H1 (cell line): ENCODE results near the gene GBE1. TPM values are rescaled to one million over a fixed set of nuclear protein-coding genes. Genes with fewer than 3 reads are reported as not detected.

Experiments
- CTCF ChIA-PET: fragments of 300-600 bp; sonication (Branson Sonifier 250); formaldehyde crosslinking; loops from one replicate; lab custom pipeline; 2021; ENCODE audit not compliant: partially characterized antibody; lab: Charles Lee
- POLR2A ChIA-PET: fragments of 300-600 bp; sonication (Branson Sonifier 250); formaldehyde crosslinking; loops from one replicate; lab custom pipeline; 2021; ENCODE audit warnings: inconsistent platforms; ENCODE audit not compliant: partially characterized antibody; lab: Charles Lee
- DNase-seq, 2 experiments: peaks; one replicate each; pipeline versions ENCODE4 v3.0.0 to v3.0.0-alpha.2; 2010 to 2022; ENCODE audit warnings: low spot score in 2 of 2, low read depth in 1 of 2, mixed read lengths in 1 of 2
- FAIRE-seq: peaks from 2 replicates; lab custom pipeline; 2011; peaks lifted over from hg19 to GRCh38; lab: Jason Lieb, UNC
- H2AFZ ChIP-seq: 2 replicates; pipeline ENCODE4 v1.8.1; 2012; ENCODE audit warnings: low read length, inconsistent platforms
- H2AK5ac ChIP-seq: 2 replicates; pipeline ENCODE4 v1.6.1; 2013; ENCODE audit warnings: low read depth, low read length
- H2BK120ac ChIP-seq: replicated peaks from 2 replicates; pipeline ENCODE3; 2013; ENCODE audit warnings: low read depth, low read length, inconsistent platforms
- H2BK12ac ChIP-seq: 2 replicates; pipeline ENCODE4 v1.6.1; 2013; ENCODE audit warnings: low read depth, low read length
- H2BK15ac ChIP-seq: 2 replicates; pipeline ENCODE4 v1.6.1; 2013; ENCODE audit warnings: low read length
- H2BK20ac ChIP-seq: 2 replicates; pipeline ENCODE4 v1.6.1; 2013; ENCODE audit warnings: low read length
- H2BK5ac ChIP-seq: 2 replicates; pipeline ENCODE4 v1.6.1; 2013; ENCODE audit warnings: low read depth, low read length
- H3K14ac ChIP-seq: 2 replicates; pipeline ENCODE4 v1.6.1; 2013; ENCODE audit warnings: inconsistent platforms; ENCODE audit not compliant: insufficient read length
- H3K18ac ChIP-seq: 2 replicates; pipeline ENCODE4 v1.6.1; 2013; ENCODE audit warnings: low read length; ENCODE audit errors: extremely low read depth
- H3K23ac ChIP-seq: 2 replicates; pipeline ENCODE4 v1.6.1; 2013; ENCODE audit warnings: inconsistent platforms; ENCODE audit not compliant: insufficient read length
- H3K23me2 ChIP-seq: 2 replicates; pipeline ENCODE4 v1.6.1; 2013; ENCODE audit warnings: low read depth, low read length
- H3K27ac ChIP-seq: 2 replicates; pipeline ENCODE4 v1.6.1; 2011; ENCODE audit warnings: low read depth, low read length, inconsistent platforms
- H3K27me3 ChIP-seq, 4 experiments: replicated peaks in 1 of 4; 1 replicate in 1 of 4; 2 replicates in 3 of 4; pipeline versions ENCODE4 v1.6.1 to v1.8.1; 2011 to 2013; ENCODE audit warnings: low read length in 3 of 4, mild to moderate bottlenecking in 3 of 4, inconsistent platforms in 2 of 4, mixed read lengths in 2 of 4, moderate library complexity in 1 of 4; ENCODE audit not compliant: control insufficient read depth in 3 of 4, insufficient read depth in 3 of 4; ENCODE audit errors: extremely low read depth in 1 of 4
- H3K36me3 ChIP-seq, 4 experiments: 2 replicates each; pipeline versions ENCODE4 v1.6.1 to v1.8.1; 2011 to 2013; ENCODE audit warnings: mild to moderate bottlenecking in 4 of 4, low read length in 3 of 4, moderate library complexity in 2 of 4, control low read depth in 1 of 4, inconsistent platforms in 1 of 4; ENCODE audit not compliant: insufficient read depth in 4 of 4, control insufficient read depth in 2 of 4
- H3K4ac ChIP-seq: replicated peaks from 2 replicates; pipeline ENCODE3; 2013; ENCODE audit warnings: low read length, low read depth, mixed read lengths, inconsistent platforms; ENCODE audit not compliant: insufficient read length
- H3K4me1 ChIP-seq, 4 experiments: replicated peaks in 1 of 4; 1 replicate in 1 of 4; 2 replicates in 3 of 4; pipeline versions ENCODE4 v1.6.1 to v1.8.1; 2011 to 2013; ENCODE audit warnings: low read length in 3 of 4, inconsistent platforms in 2 of 4, mixed read lengths in 1 of 4; ENCODE audit not compliant: insufficient read depth in 4 of 4, control insufficient read depth in 3 of 4
- H3K4me2 ChIP-seq, 2 experiments: 2 replicates each; pipeline versions ENCODE4 v1.6.1 to v1.8.1; 2011 to 2013; ENCODE audit warnings: low read depth in 2 of 2, low read length in 2 of 2, control low read depth in 1 of 2, inconsistent platforms in 1 of 2, mild to moderate bottlenecking in 1 of 2; ENCODE audit not compliant: insufficient read depth in 1 of 2
- H3K4me3 ChIP-seq, 4 experiments: fragments of 200-600, 300-600 bp in 1 of 4; sonication (generic), shearing (Covaris generic), sonication (Bioruptor Twin) in 1 of 4; 2 replicates each; pipeline versions ENCODE4 v1.5.1 to v1.8.1; 2011 to 2016; ENCODE audit warnings: low read length in 4 of 4, low read depth in 3 of 4, control low read depth in 2 of 4, inconsistent platforms in 2 of 4, mild to moderate bottlenecking in 2 of 4, mixed read lengths in 1 of 4, moderate library complexity in 1 of 4; ENCODE audit not compliant: insufficient read depth in 2 of 4; ENCODE audit errors: extremely low read depth in 1 of 4
- H3K56ac ChIP-seq: replicated peaks from 2 replicates; pipeline ENCODE3; 2013; ENCODE audit warnings: low read depth, mild to moderate bottlenecking, mixed read lengths, low read length, inconsistent platforms; ENCODE audit not compliant: insufficient read length
- H3K79me1 ChIP-seq: 2 replicates; pipeline ENCODE4 v1.6.1; 2013; ENCODE audit warnings: low read depth, low read length, control low read depth
- H3K79me2 ChIP-seq, 2 experiments: 2 replicates each; pipeline versions ENCODE4 v1.6.1 to v1.8.1; 2012 to 2013; ENCODE audit warnings: low read length in 2 of 2, mild to moderate bottlenecking in 2 of 2, inconsistent platforms in 1 of 2; ENCODE audit not compliant: insufficient read depth in 2 of 2, control insufficient read depth in 1 of 2
- H3K9ac ChIP-seq, 4 experiments: replicated peaks in 1 of 4; 1 replicate in 1 of 4; 2 replicates in 3 of 4; pipeline versions ENCODE4 v1.6.1 to v1.8.1; 2011 to 2013; ENCODE audit warnings: low read depth in 3 of 4, low read length in 3 of 4, control low read depth in 2 of 4, mild to moderate bottlenecking in 2 of 4, moderate library complexity in 2 of 4, inconsistent platforms in 1 of 4; ENCODE audit errors: extremely low read depth in 1 of 4
- H3K9me3 ChIP-seq, 2 experiments: 2 replicates each; pipeline versions ENCODE4 v1.6.1 to v1.8.1; 2012 to 2013; ENCODE audit warnings: mild to moderate bottlenecking in 2 of 2, moderate library complexity in 2 of 2, control low read depth in 1 of 2, inconsistent platforms in 1 of 2, low read depth in 1 of 2, low read length in 1 of 2, mixed read lengths in 1 of 2; ENCODE audit not compliant: insufficient read depth in 2 of 2
- H4K20me1 ChIP-seq, 2 experiments: replicated peaks in 1 of 2; 2 replicates each; pipeline versions ENCODE3 to v1.8.1; 2011 to 2013; ENCODE audit warnings: inconsistent platforms in 2 of 2, low read length in 2 of 2, mild to moderate bottlenecking in 1 of 2; ENCODE audit not compliant: insufficient read depth in 2 of 2, control insufficient read depth in 1 of 2
- H4K5ac ChIP-seq: 2 replicates; pipeline ENCODE4 v1.6.1; 2013; ENCODE audit warnings: low read length, low read depth, mixed read lengths, inconsistent platforms; ENCODE audit not compliant: insufficient read length
- H4K8ac ChIP-seq: 2 replicates; pipeline ENCODE4 v1.8.0; 2013; ENCODE audit warnings: mild to moderate bottlenecking, moderate library complexity, low read length, inconsistent platforms; ENCODE audit not compliant: insufficient read depth; ENCODE audit errors: extremely low read depth
- H4K91ac ChIP-seq: replicated peaks from 2 replicates; pipeline ENCODE3; 2013; ENCODE audit warnings: low read length, mixed read lengths, inconsistent platforms; ENCODE audit not compliant: insufficient read length
- ATF2 ChIP-seq: IDR thresholded peaks from 2 replicates; pipeline ENCODE4 v1.6.1; 2012; ENCODE audit warnings: low read length, inconsistent platforms
- GABPA ChIP-seq: IDR thresholded peaks from 2 replicates; pipeline ENCODE4 v1.6.1; 2011; ENCODE audit warnings: mild to moderate bottlenecking, low read length, moderate library complexity, borderline replicate concordance; ENCODE audit not compliant: insufficient read depth
- HDAC6 ChIP-seq: IDR thresholded peaks from one replicate; pipeline ENCODE4 v1.7.1; 2012; ENCODE audit warnings: low read depth, mild to moderate bottlenecking, inconsistent platforms, low read length, moderate library complexity
- PHF8 ChIP-seq: fragments of 200-600 bp; sonication (generic); conservative IDR thresholded peaks from 2 replicates; pipeline ENCODE4 v1.7.1; 2012; ENCODE audit warnings: low read depth, mild to moderate bottlenecking, inconsistent platforms, low read length, moderate library complexity
- RBBP5 ChIP-seq: IDR thresholded peaks from 2 replicates; pipeline ENCODE4 v1.7.1; 2012; ENCODE audit warnings: low read depth, mild to moderate bottlenecking, inconsistent platforms, low read length, moderate library complexity, borderline replicate concordance
- RFX5 ChIP-seq: IDR thresholded peaks from 2 replicates; pipeline ENCODE4 v1.6.1; 2011; ENCODE audit warnings: low read depth, low read length, improper control_type of control experiment, borderline replicate concordance
- SRF ChIP-seq: IDR thresholded peaks from 2 replicates; pipeline ENCODE4 v1.6.1; 2011; ENCODE audit warnings: mild to moderate bottlenecking, low read depth, low read length, moderate library complexity
- USF2 ChIP-seq: IDR thresholded peaks from 2 replicates; pipeline ENCODE4 v1.6.1; 2011; ENCODE audit warnings: low read length, improper control_type of control experiment
- ZNF274 ChIP-seq: IDR thresholded peaks from 2 replicates; pipeline ENCODE4 v1.7.0; 2012; ENCODE audit warnings: low read length, borderline replicate concordance; ENCODE audit errors: extremely low read depth
- WGBS, 2 experiments: shearing (Covaris generic) in 1 of 2; methylation state at CpG; one replicate each; pipeline versions ENCODE4 v1.1.6 to v1.1.7; 2013 to 2015; ENCODE audit warnings: low lambda C conversion rate in 2 of 2, mixed read lengths in 2 of 2, inconsistent platforms in 1 of 2, low coverage in 1 of 2, missing lambda C conversion rate in 1 of 2; ENCODE audit not compliant: insufficient replicate concordance in 2 of 2, insufficient coverage in 1 of 2, insufficient read length in 1 of 2; ENCODE audit errors: extremely low coverage in 1 of 2, missing lambda C conversion rate in 1 of 2; 5-methylcytosine and 5-hydroxymethylcytosine counted together
- polyA plus RNA-seq, 7 experiments: library from polyadenylated mRNA; depleted of rRNA in 3 of 7; stranded (reverse) in 5 of 7; unstranded in 2 of 7; fragments of >200 nt in 5 of 7; fragments of 200-250 nt in 2 of 7; gene quantifications; 1 replicate in 5 of 7; 2 replicates in 1 of 7; 4 replicates in 1 of 7; pipeline versions ENCODE4 v1.2.1 to v1.2.3, GENCODE V29; 2011 to 2013; ENCODE audit warnings: missing spikeins in 2 of 7, mixed read lengths in 2 of 7
- total RNA-seq: library from RNA; stranded (reverse); fragmentation: NEBNext Ultra II Directional; extraction: Animal tissue kit (Norgen Biotek cat#: 25700); gene quantifications from 2 replicates; pipeline ENCODE4 v1.2.1, GENCODE V29; 2021

The GBE1 gene
- total and polyA plus RNA-seq, 2 of the 8 experiments (the other 6 are each of a cell fraction or from before 2014, with no cell fraction given): 3.3 to 7.3 TPM

- Histone ChIP-seq H3K9me3 (no peaks in the 10 kb centered on the region), H3K27me3 (no peaks in the 10 kb centered on the region), H4K91ac (no peak overlapping the region), H3K4me1 (no peaks in the 10 kb centered on the region), H3K18ac (no peak overlapping the region), H2BK120ac (no peak overlapping the region), H2AFZ (no peak overlapping the region), H2BK20ac (no peak overlapping the region), H4K5ac (no peak overlapping the region), H3K79me1 (no peaks in the 10 kb centered on the region), H2BK15ac (no peak overlapping the region), H3K4ac (no peak overlapping the region), H3K23me2 (no peaks in the 10 kb centered on the region), H3K9ac (no peak overlapping the region), H3K56ac (no peak overlapping the region), H3K23ac (no peak overlapping the region), H2BK12ac (no peak overlapping the region), H4K20me1 (no peaks in the 10 kb centered on the region), H3K4me2 (no peak overlapping the region), H2AK5ac (no peak overlapping the region), H3K4me3 (no peak overlapping the region), H4K8ac (no peak overlapping the region), H3K79me2 (no peaks in the 10 kb centered on the region), H3K36me3 (no peaks in the 10 kb centered on the region), H3K14ac (no peak overlapping the region), H2BK5ac (no peak overlapping the region), H3K27ac (no peak overlapping the region)
- DNase-seq (no peak), FAIRE-seq (no peak)
- POLR2A ChIA-PET: no interaction called here
- 94% methylated on average over 5 of the region's 5 CpGs; no CpG with 5 or more reads in 1 of the 2 experiments for WGBS, 2 experiments
- TF ChIP-seq ATF2: no peak
- no peak for TF ChIP-seq HDAC6
- TF ChIP-seq SRF: no peak
- no peak for TF ChIP-seq USF2
- no peak for TF ChIP-seq GABPA
- no peak for TF ChIP-seq PHF8
- no peak for TF ChIP-seq ZNF274
- no peak for TF ChIP-seq RBBP5
- no peak for TF ChIP-seq RFX5
- CTCF ChIA-PET: no interaction called here
Measured at GRCh38 chr3:81568378-81568777, 193.1 kb downstream of the GBE1 start.
